ENCODE measurements around the gene KLHL29.
"Not testable (repeated sequence)": the region's sequence is repeated elsewhere in the genome, so short reads cannot be mapped to it uniquely, and the experiment has no call there.

The KLHL29 gene

DNA sequence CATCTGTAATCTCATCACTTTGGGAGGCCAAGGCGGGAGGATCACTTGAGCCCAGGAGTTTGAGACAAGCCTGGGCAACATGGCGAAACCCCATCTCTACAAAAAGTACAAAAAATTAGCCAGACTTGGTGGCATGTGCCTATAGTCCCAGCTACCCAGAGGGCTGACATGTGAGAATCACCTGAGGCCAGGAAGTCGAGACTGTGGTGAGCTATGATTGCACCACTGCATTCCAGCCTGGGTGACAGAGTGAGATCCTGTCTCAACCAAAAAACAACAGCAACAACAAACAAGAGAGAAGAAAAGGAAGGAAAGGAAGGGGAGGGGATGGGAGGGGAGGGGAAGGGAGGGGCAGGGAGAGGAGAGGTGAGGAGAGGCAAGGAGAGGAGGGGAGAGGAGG lies 338.1 kb downstream of the KLHL29 start:
- H3K36me3 Mint-ChIP-seq = peaks cover 64 to 90% of the 10 kb centered on the region in 2 donors
- peaks cover 10 to 11% of the 10 kb centered on the region in 2 donors for H3K4me1 Mint-ChIP-seq
- not testable (repeated sequence) for H3K4me3 Mint-ChIP-seq; ATAC-seq (replicated peaks); H3K27ac Mint-ChIP-seq; H3K27me3 Mint-ChIP-seq; DNase-seq
- H3K9me3 Mint-ChIP-seq = peaks cover 12 to 18% of the 10 kb centered on the region in 2 donors

GRCh38 chr2:23734416-23734815 lies 349.4 kb downstream of the KLHL29 start:
- DNase-seq (no peak), ATAC-seq (replicated peaks) (no peak)
- Mint-ChIP-seq H3K27ac (peak overlapping the region; percentile 32), H3K4me1 (peaks cover 2 to 5% of the 10 kb centered on the region in 2 donors), H3K36me3 (peaks cover 51 to 71% of the 10 kb centered on the region in 2 donors), H3K9me3 (peaks cover 4 to 9% of the 10 kb centered on the region in 2 donors), H3K4me3 (no peak overlapping the region), H3K27me3 (no peaks in the 10 kb centered on the region)

DNA sequence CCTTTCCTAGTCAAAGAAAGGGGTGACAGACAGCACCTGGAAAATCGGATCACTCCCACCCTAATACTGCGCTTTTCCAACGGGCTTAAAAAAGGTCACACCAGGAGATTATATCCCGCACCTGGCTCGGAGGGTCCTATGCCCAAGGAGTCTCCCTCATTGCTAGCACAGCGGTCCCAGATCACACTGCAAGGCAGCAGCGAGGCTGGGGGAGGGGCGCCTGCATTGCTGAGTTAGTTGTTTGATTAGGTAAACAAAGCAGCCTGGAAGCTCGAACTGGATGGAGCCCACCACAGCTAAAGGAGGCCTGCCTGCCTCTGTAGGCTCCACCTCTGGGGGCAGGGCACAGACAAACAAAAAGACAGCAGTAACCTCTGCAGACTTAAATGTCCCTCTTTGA lies 351.8 kb downstream of the KLHL29 start:
- H3K27ac Mint-ChIP-seq; H3K27me3 Mint-ChIP-seq; ATAC-seq (replicated peaks); H3K4me3 Mint-ChIP-seq; H3K9me3 Mint-ChIP-seq; DNase-seq; H3K4me1 Mint-ChIP-seq: not testable (repeated sequence)
- H3K36me3 Mint-ChIP-seq = peaks cover 56 to 71% of the 10 kb centered on the region in 2 donors

DNA sequence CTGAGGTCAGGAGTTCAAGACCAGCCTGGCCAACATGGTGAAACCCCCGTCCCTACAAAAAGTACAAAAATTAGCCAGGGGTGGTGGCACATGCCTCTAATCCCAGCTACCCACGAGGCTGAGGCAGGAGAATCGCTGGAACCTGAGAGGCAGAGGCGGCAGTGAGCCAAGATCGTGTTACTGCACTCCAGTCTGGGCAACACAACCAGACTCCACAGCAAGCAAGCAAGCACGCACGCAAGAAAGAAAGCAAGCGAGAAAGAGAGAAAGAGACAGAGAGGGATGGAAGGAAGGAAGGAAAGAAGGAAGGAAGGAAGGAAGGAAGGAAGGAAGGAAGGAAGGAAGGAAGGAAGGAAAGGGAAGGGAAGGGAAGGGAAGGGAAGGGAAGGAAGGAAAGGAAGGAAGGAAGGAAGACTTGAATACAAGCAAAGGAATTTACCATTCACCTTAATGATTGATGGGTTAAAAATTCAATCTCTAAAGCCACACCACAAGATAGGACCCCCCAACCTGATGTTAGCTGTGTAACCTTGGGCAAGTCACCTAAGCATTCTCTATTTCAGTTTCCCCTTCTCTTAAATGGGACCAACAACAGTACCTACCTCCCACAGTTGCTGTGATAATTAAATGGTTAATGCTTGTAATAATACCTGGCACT lies 360.2 kb downstream of the KLHL29 start:
- ATAC-seq (replicated peaks) = no peak
- Mint-ChIP-seq H3K4me3 (no peak overlapping the region), H3K27me3 (no peaks in the 10 kb centered on the region), H3K4me1 (peaks cover 4 to 6% of the 10 kb centered on the region in 2 donors), H3K9me3 (peaks cover 2 to 4% of the 10 kb centered on the region in 2 donors), H3K36me3 (peaks cover 14 to 35% of the 10 kb centered on the region in 2 donors), H3K27ac (no peak overlapping the region)
- DNase-seq = no peak

GRCh38 chr2:23745726-23746105 lies 360.7 kb downstream of the KLHL29 start:
- Mint-ChIP-seq H3K27ac (no peak overlapping the region), H3K36me3 (peaks cover 12 to 36% of the 10 kb centered on the region in 2 donors), H3K4me3 (no peak overlapping the region), H3K4me1 (peaks cover 4 to 6% of the 10 kb centered on the region in 2 donors), H3K27me3 (no peaks in the 10 kb centered on the region), H3K9me3 (peaks cover 2 to 4% of the 10 kb centered on the region in 2 donors)
- DNase-seq (no peak), ATAC-seq (replicated peaks) (peak in 1 of 2 donors; percentile 33)

GRCh38 chr2:23746141-23746863 lies 361.3 kb downstream of the KLHL29 start:
- ATAC-seq (replicated peaks) (no peak), DNase-seq (no peak)
- Mint-ChIP-seq H3K4me3 (no peak overlapping the region), H3K4me1 (peaks cover 4 to 6% of the 10 kb centered on the region in 2 donors), H3K27ac (no peak overlapping the region), H3K27me3 (no peaks in the 10 kb centered on the region), H3K36me3 (peaks cover 13 to 37% of the 10 kb centered on the region in 2 donors), H3K9me3 (peaks cover 2 to 4% of the 10 kb centered on the region in 2 donors)

GRCh38 chr2:23751747-23752265 lies 366.8 kb downstream of the KLHL29 start:
- H3K4me1 Mint-ChIP-seq = no peaks in the 10 kb centered on the region
- H3K4me3 Mint-ChIP-seq = no peak overlapping the region
- peaks cover 19 to 41% of the 10 kb centered on the region in 2 donors for H3K36me3 Mint-ChIP-seq
- no peak overlapping the region for H3K27ac Mint-ChIP-seq
- H3K9me3 Mint-ChIP-seq = no peaks in the 10 kb centered on the region
- H3K27me3 Mint-ChIP-seq = no peaks in the 10 kb centered on the region
- DNase-seq (no peak), ATAC-seq (replicated peaks) (no peak)

GRCh38 chr2:23753291-23754010 lies 368.5 kb downstream of the KLHL29 start:
- H3K36me3 Mint-ChIP-seq = peaks cover 29 to 57% of the 10 kb centered on the region in 2 donors
- no peaks in the 10 kb centered on the region for H3K4me1 Mint-ChIP-seq
- H3K9me3 Mint-ChIP-seq = no peaks in the 10 kb centered on the region
- DNase-seq (no peak), ATAC-seq (replicated peaks) (no peak)
- H3K27me3 Mint-ChIP-seq = no peaks in the 10 kb centered on the region
- H3K27ac Mint-ChIP-seq = no peak overlapping the region
- H3K4me3 Mint-ChIP-seq = no peak overlapping the region

DNA sequence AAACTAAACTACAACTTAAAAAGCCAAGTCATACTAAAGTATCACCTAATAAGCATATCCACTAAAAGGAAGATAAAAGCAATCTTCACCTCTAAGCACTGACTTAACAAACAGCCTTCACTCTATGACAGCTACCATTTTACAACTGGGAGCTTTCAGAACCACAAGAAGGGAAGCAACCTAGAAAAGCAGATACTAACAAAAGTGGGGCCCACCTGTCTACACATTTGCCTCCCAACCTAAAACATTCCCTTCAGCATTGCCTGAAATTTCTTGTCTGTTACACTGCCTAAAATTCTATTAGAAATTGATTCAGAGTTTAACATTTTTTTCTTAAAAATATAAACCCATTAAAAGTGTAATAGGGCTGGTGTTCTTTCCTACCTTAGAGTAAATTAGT lies 370.0 kb downstream of the KLHL29 start:
- H3K9me3 Mint-ChIP-seq = no peaks in the 10 kb centered on the region
- H3K4me1 Mint-ChIP-seq = no peaks in the 10 kb centered on the region
- DNase-seq (no peak), ATAC-seq (replicated peaks) (no peak)
- H3K4me3 Mint-ChIP-seq = no peak overlapping the region
- H3K27me3 Mint-ChIP-seq = no peaks in the 10 kb centered on the region
- no peak overlapping the region for H3K27ac Mint-ChIP-seq
- H3K36me3 Mint-ChIP-seq = peaks cover 29 to 54% of the 10 kb centered on the region in 2 donors

DNA sequence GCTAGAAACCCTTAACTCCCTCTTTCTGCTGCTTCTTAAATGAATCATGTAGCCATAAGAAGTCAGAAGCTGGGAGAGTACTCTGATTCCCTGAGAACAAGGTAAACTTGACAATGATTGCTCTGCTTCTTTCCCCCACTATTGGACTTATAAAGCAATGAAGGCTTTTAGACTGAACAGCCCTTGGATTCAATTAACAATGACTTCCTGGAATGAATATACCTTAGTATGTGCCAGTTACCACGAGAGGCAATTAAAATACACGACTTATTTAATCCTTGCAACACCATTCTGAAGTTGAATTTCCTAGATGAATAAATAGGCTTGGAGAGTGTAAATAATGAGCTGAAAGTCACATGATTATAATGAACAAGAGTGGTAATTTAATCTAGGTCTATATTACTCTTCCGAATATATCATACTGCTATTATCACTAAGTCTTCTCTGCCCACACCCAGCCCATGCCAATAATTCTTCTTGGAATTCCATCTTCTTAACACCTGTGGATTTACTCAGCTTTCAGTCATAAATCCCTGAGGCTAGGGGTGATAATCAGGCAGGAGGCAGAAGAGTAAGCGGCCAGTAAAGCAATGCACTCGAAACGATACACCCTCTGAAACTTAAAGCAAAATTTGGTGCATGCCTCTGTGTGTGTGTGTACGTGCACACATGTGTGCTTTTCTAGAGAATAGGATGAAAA lies 371.8 kb downstream of the KLHL29 start:
- Mint-ChIP-seq H3K9me3 (no peaks in the 10 kb centered on the region), H3K27ac (no peak overlapping the region), H3K4me3 (no peak overlapping the region), H3K4me1 (no peaks in the 10 kb centered on the region), H3K36me3 (peaks cover 30 to 54% of the 10 kb centered on the region in 2 donors), H3K27me3 (no peaks in the 10 kb centered on the region)
- ATAC-seq (replicated peaks) (no peak), DNase-seq (no peak)

- H3K27me3 Mint-ChIP-seq = no peaks in the 10 kb centered on the region
- peaks cover 31 to 51% of the 10 kb centered on the region in 2 donors for H3K36me3 Mint-ChIP-seq
- ATAC-seq (replicated peaks) (no peak), DNase-seq (no peak)
- peak overlapping the region; percentile 60 for H3K27ac Mint-ChIP-seq
- H3K4me1 Mint-ChIP-seq = no peaks in the 10 kb centered on the region
- H3K9me3 Mint-ChIP-seq = no peaks in the 10 kb centered on the region
- H3K4me3 Mint-ChIP-seq = no peak overlapping the region
Observed at GRCh38 chr2:23757686-23758433, 372.9 kb downstream of the KLHL29 start.

All from stimulated activated naive B cell treated with anti-CD40 and anti-IgM and Interleukin-4, amounts not matched to agents 10 μg/mL and 1 μg/mL and 100 μg/mL, for 72 hours (primary cell).